Mammary epithelial cell (primary cell): ENCODE data around the gene TNFSF11.

Source experiments
- EZH2 ChIP-seq: IDR thresholded peaks from 2 replicates; pipeline ENCODE4 v1.6.1; 2012; ENCODE audit warnings: low read length, inconsistent platforms, borderline replicate concordance
- TF ChIP-seq, protein P1 (sequence below), 2 donors: IDR thresholded peaks in 1 of 2; conservative IDR thresholded peaks in 1 of 2; 2 replicates each; pipeline ENCODE4 v1.5.1; 2011 to 2012; ENCODE audit warnings: inconsistent platforms in 2 of 2, low read length in 2 of 2, mild to moderate bottlenecking in 2 of 2, control low read depth in 1 of 2, low read depth in 1 of 2; ENCODE audit not compliant: insufficient read depth in 1 of 2; ENCODE audit errors: extremely low read depth in 1 of 2

DNA sequence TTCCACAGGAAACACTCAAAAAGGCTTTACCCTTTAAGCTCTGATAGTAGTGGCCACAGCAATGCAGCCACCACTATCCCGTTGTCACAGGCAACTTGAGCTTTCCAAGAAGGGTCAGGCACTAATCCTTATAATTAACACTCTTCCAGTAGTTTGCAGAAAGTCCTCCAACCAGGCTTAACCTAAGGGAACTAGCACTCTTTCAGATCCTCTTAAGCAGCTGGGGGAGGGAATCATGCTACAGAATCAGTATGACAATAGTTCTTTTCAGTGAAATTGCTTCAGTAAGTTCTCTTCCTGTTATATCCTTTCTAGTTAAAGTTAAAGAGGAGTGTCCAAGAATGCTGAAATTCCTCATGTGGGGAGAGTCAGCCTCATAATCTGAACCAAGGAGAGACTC, 82.2 kb downstream of the TNFSF11 start:
- TF ChIP-seq, protein P1, sequence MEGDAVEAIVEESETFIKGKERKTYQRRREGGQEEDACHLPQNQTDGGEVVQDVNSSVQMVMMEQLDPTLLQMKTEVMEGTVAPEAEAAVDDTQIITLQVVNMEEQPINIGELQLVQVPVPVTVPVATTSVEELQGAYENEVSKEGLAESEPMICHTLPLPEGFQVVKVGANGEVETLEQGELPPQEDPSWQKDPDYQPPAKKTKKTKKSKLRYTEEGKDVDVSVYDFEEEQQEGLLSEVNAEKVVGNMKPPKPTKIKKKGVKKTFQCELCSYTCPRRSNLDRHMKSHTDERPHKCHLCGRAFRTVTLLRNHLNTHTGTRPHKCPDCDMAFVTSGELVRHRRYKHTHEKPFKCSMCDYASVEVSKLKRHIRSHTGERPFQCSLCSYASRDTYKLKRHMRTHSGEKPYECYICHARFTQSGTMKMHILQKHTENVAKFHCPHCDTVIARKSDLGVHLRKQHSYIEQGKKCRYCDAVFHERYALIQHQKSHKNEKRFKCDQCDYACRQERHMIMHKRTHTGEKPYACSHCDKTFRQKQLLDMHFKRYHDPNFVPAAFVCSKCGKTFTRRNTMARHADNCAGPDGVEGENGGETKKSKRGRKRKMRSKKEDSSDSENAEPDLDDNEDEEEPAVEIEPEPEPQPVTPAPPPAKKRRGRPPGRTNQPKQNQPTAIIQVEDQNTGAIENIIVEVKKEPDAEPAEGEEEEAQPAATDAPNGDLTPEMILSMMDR (conservative IDR thresholded peaks at IDR 0.05 in 1 of 2, IDR thresholded peaks at IDR 0.05 in 1 of 2; ENCODE audit: extremely low read depth in 1 of 2, insufficient read depth in 1 of 2, low read depth in 1 of 2, low read length in 2 of 2): no peak
- TF ChIP-seq EZH2: no peak
